GM21723 (cell line): ENCODE data around the gene TMEM154.
"Not testable (repeated sequence)": the region's sequence is repeated elsewhere in the genome, so short reads cannot be mapped to it uniquely, and the experiment has no call there.

Experiments used
- ATAC-seq: cut with Tn5 transposase; IDR thresholded peaks from one replicate; pipeline ENCODE4 v1.9.1; 2021; ENCODE audit warnings: mild to moderate bottlenecking, moderate library complexity; ENCODE audit not compliant: unreplicated experiment

Gene TMEM154

DNA sequence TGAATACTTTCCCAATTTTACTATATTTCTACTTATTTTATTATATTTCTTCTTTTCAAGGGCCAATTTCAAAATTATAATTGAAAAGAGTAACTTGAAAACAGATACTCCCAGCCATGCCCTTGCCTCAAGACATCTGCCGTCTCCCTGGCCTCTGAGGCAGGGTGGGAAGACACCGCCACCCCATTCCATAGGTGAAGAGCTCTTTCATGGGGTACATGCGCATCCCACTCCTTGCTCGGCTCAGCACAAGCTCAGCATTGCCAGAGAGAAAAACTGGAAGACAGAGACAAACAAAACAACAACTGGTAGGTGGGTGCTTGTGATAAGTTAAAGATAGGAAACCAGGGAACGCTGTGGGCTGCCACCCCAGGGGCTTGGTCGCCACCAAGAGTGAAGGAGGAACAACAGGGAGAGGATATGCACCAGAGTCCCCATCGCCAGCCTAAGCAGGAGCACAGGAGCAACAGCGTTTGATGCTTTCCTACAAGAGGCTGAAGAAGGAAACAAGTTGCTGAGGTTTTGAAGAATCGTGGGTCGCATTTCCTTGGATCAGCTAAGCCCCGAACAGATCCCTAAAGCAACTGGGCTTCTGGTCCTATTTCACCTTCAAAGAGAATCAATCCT, 11.3 kb downstream of the TMEM154 start:
- no peak for ATAC-seq

DNA sequence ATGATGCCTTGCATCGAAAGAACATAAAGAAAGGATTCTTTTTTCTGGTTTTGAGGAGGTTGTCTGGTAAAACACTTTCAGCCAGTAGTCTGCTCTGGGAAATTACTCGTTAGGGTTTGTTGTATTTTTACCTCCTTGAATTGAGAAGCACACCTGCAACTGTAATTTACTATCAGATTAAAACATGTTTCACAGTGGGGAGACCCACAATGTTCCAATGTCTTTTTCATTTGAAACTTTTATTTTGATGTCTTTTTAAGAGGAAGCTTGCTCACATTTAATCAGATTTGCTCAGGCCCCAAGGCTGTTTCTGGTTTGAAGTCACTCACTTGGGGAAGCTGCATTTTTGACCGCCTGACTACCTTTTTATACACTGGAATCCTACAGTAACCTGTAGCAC, 12.0 kb downstream of the TMEM154 start:
- no peak for ATAC-seq

DNA sequence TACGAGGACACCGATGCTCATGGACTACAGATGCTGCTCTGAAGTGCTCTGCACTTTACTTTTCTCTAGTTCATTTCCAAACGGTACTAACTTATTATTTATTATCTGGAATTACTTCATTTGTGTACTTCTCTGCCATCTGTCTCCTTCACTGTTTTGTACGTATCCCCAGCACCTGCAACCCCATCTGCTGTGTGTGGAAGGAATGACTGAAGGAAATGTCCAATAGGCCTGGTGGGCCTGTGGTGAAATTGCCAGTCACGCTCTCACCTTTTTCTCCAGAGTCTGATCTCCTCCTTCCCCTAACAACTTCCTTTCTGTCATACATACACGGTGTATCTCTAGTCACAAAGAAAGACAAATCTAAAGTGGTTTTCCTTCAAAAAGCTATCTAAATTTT, 12.9 kb downstream of the TMEM154 start:
- no peak for ATAC-seq

DNA sequence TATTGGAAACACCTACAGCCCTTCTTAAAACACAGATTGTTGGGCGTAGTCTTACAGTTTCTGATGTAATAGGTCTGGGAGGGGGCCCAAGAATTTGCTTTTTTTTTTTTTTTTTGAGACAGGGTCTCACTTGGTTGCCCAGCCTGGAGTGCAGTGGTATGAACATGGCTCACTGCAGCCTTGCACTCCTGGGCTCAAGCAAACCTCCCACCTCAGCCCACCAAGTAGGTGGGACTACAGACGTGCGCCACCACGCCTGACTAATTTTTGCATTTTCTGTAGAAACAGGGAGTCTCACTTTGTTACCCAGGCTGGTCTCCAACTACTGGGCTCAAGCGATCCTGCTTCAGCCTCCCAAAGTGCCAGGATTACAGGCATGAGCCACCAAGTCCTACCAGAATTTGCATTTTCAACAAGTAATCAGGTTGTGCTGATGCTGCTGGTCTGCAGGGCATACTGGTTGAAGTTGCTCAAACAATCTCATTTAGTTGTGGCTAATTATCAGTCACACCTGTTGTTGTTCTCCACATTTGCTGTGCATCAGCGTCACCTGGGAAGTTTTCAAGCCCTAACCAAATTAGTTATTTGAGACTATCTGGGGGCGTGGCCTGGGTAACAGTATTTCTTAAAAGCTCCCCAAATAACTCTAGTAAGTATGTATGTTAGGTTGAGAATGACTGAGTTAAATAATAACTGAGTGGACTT, 14.0 kb downstream of the TMEM154 start:
- no peak for ATAC-seq

DNA sequence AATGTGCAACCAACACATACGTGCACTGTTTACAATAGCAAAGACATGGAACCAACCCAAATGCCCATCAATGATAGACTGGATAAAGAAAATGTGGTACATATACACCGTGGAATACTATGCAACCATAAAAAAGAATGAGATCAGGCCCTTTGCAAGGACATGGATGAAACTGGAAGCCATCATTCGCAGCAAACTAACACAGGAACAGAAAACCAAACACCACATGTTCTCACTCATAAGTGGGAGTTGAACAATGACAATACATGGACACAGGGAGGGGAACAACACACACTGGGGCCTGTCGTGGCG, 15.8 kb downstream of the TMEM154 start:
- not testable (repeated sequence) for ATAC-seq

DNA sequence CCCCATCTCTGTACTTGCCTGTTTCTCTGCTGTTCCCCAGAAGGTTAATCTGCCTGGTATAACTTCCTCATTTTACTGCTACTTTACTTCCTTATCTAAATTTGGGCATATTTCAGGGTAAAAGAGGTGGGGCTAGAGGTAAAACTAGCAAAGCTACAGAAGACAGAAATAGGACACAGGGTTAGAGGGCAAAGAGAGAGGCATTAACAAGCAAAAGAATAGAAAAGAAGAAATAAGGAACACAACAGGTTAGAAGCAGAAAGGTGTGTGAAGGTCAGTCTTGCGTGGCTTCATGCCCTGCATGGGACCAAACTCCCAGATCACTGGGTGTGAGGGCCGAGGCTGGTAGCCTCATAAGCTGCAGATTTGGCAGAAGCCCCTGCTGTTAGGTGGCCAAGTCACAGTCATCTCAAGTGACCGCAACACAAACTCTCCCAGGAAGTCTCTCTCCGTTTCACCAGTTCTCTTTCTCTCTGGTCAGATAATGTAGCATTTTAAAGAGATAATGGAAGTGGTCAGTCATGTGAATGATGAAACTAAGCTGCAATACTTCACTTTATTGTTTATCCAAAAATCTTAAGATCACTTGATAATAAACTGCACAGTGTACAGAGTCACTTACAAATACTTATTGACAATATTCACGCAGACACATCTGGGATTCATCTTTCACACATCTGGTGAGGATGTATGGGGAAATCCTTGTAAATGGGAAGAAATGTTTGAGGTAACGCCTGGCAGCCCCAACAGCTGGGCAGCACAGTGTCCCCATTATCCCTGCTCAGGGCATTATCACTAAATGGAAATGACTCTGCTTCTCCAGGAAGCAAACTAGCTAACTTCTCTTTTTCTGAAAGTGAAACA, 16.4 kb downstream of the TMEM154 start:
- ATAC-seq = peak; percentile 64

DNA sequence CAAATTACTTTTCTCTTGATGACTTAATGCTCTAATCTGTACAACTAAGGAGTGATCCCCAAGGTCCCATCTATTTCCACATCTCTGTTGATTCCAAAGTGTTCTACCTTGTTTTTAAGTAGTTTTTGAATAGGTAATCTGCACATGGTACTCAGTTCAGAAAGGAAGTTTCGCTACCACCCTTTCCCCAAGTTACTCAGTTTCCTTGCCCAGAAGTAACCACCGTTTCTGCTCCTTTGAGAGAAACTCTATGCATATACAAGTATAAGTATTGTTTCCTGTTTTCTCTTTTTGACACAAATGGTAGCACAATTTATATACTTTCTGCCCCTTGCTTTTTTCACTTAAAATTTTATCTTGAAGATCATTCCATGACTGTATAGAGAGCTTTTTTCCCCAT, 18.1 kb downstream of the TMEM154 start:
- no peak for ATAC-seq

DNA sequence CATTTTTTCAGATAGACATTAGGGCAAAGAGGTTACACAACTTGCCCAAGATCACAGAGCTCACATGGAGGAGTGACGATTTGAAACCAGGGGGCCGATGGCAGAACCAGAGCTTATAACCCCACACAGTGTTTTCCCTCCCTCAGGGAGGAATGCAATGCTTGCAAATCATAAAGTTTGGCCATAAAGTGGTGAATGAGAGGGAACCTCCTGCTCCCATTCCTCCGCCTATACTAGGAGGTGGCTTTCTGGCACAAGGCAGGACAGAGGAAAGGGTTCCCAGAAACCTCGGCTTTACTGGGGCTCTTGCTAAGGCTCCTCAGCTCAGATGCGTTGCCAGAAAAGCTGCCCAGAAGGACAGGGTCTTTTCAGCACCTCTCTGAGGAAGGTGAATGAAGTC, 19.3 kb downstream of the TMEM154 start:
- no peak for ATAC-seq

DNA sequence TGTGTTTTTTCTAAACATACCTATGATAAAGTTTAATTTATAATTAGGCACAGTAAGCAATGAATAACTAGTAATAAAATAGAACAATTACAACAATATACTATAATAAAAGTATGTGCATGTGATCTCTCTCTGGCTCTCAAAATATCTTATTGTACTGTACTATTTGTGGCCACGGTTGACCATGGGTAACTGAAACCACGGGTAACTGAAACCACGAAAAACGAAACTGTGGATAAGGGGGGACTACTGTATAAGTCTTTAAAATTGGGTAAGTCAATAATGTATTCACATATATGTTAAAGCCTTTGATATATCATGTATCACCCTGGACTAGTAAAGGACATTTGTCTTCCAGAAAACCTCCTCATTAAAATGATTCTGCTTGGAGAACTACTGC, 20.0 kb downstream of the TMEM154 start:
- ATAC-seq = no peak

DNA sequence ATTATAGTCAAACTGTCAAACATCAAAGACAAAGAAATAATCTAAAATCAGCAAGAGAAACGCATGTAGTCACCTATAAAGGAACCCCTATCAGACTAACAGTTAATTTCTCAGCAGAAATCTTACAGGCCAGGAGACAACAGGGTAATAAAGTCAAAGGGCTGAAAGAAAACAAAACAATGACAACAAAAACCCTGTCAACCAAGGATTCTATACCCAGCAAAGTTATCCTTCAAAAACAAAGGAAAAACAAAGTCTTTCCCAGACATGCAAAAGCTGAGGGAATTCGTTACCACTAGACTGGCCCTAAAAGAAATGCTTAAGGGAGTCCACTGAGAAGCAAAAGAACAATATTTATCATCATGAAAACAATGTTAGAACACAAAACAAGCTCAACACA, 22.1 kb downstream of the TMEM154 start:
- ATAC-seq = no peak

DNA sequence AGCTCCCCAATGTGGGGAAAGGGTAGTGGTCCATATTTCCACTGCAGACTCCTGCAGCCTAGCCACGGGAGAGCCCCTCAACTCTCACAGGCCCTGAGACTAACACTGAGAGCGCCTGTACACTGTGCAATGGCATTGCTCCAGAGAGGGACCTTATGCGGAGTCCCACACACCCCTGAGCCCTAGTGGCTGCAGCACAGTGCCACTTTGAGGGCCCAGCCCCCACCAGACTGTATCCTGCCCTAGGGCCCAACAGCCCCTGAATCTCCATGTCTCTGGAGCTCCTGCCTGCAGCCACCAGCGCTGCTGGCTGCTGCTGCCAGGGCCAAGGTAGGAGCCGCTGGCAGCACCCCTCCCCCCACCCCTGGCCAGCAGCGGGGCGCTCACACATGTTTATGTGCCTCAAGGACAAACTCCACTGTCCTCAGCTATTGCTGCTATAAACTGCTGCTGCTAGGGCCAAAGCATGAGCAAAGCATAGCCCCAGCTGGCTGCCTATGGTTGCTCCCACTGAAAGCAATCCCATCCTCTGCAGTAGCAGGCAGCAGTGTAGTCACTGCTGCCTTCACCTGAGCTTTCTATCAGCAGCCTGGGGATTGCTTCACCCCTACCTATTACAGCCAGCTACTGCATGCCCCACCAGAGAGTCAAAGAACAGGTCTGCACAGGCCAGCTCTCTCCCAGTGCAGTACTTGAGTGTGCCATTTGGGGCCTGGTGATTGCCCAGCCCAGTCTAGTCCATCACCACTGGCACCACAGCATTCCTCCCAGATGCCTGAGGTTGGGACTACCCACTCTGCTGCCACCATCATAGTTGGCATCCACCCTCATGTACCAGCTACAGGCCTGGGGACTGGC, 24.3 kb downstream of the TMEM154 start:
- ATAC-seq = no peak

DNA sequence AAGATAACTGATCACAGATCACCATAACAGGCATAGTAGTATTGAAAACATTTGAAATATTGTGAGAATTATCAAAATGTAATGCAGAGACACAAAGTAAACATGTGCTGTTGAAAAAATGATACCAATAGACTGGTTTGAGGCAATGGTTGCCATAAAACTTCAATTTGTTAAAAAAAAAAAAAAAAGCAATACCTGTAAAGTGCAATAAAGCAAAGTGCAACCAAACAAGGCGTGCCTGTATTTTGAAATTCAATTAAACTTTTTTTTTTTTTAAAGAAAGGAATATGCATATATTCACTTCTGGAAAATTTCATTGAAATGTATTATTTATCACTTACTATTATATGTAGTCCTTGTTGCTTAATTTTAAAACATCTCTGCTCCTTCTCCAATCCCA, 27.7 kb downstream of the TMEM154 start:
- no peak for ATAC-seq

DNA sequence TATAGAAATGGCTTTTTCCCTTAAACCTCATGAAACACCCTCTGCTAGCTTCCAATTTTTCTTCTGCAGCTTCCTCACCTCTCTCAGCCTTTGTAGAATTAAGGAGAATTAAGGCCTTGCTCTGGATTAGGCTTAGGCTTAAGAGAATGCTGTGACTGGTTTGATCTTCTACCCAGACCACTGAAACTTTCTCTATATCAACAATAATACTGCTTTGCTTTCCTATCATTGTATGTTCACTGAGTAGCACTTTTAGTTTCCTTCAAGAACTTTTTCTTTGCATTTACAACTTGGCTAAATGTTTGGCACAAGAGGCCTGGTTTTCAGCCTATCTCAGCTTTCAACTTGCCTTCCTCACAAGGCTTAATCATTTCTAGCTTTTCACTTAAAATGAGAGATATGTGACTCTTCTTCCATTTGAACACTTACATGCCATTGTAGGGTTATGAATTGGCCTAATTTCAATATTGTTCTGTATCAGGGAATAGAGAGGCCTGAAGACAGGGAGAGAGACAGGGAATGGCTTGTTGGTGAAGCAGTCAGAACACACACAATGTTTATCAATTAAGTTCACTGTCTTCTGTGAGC, 28.2 kb downstream of the TMEM154 start:
- no peak for ATAC-seq

DNA sequence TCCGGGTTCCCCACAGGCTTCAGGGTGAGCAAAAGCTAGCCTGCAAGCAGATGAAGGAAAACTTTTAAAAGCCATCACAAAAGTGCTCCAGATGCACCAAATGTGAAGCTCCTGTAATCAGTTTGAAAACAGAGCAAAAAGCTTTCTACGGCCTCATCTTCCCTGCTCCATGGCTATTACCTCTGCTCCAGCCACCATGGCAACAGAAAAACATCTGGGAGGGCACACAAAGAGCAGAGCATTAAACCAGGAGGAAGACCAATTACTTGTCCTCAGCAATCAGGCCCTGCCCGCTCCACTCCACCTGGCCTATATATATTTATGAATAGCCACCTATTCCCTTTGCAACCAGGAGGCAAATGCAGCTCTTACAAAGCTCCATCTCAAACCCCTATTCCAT, 33.6 kb downstream of the TMEM154 start:
- no peak for ATAC-seq

DNA sequence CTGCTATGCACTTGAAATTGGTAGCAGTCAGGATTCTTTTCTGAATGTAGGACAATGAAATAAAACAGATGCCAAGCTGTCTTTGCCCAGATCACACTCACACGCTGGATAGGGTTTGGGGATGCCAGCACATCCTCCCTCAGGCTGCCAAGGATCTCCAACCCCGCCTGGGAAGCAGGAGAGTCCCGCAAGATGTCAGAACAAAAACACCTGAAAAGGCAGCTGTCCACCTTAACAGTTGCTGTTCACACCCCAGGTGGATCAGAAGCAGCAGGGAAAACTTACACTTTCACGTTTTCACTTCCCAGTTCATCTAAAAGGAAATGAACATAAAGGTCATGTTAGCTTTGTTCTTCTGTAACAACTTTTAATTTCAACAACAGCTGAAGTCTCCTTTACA, 35.7 kb downstream of the TMEM154 start:
- no peak for ATAC-seq

DNA sequence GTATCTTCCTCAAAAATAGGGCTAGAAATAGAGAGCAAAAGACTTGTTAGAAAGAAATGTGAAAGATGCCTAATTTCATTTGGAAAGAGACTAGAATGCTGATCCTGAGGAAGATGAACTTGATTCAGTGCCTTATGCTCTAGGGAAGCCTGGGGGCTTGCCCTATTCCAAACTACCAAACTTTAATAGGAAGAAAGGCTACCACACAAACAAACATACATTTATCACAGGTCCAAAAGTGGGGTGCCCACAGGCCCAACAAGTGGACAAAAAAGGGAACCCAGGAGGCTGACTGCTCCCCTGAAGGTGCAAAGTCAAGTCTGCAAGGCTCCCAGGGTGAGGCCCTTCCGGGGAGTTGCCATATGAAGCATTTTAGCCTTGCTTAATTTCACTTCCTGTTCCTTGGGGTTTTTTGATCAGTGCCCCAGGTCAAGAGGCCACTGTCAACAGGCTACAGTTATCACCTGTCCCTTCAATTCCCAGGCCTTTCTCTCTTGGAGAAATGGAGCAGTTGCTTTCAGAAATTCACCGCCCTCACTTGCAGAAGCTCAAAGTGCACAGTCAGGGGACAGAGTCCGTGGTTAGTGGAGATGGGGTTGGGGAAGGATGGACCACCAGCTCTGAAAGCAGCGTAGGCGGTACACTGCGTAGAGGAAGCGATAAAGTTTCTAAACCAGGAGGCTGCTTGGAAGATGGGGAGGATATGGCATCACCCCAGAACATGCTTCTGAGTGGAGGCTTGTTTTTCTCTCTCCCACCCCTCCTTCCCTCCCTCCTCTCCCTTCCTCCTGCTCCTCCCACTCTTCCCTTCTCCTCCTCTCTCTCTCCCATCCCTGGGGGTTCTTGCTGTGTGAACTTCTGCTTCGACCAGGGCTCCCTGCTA, 36.4 kb downstream of the TMEM154 start:
- peak; percentile 93 for ATAC-seq

DNA sequence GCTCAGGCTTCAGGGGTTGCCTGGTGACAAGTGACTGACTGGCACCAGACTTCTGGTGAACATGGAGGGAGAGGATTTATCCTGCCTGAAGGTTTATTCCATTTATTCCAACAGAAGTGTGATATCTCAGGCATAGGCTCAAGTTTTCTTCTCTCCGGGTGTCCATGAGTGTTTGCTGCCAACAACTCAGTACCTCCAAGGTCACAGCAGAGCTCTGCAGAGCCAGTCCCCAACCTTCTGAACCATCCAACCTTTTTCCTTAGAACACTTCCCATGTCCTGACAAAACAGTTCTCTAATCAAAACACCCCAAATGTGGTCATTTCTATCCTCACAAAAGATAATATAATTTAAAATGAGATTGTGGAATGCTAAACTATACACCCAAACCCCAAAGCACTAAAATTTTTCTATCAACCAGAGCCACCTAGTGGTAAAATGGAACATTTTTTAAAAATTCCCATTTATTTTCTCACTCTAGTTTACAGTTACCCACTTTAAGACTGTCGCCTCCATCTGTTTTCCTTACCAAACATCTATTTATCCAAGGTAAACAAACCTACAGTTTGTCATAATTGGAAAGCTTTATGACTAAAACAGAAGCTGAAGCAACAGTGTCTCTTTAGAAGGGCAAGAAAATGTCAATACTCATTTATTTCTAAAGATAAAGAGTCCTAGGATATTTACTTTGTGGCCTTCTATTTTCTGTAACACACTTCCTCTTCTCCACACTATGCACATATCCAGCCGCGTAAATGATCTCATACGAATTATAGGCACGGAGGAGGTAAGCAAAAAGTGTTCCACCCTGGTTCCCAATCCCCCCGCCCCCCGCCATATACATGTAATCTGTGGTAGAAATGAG, 39.5 kb downstream of the TMEM154 start:
- ATAC-seq = no peak

DNA sequence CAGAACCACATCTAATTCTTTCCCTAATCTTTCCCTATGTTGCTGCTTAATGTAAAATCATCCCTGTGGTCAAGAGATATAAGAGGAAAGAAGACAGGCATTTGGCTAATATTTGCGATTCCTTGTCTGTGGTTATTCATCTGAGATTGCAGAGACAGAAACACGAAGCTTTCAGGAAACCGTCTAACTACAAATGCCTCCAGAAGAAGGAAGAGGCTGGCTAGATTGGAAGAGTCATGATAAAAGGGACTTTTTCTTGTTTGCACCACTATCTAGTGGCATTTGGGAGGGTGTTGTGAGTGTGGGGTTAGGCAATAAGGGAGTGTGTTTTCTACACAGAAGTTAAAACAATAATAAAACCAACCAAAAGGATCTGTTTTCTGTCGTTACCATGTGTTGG, 43.9 kb downstream of the TMEM154 start:
- no peak for ATAC-seq
